HG03469 (cell line): ENCODE data around the gene COMP.
"Not testable (repeated sequence)": the region's sequence is repeated elsewhere in the genome, so short reads cannot be mapped to it uniquely, and the experiment has no call there.

Experiments
- ATAC-seq: cut with Tn5 transposase; IDR thresholded peaks from one replicate; pipeline ENCODE4 v1.9.1; 2021; ENCODE audit warnings: mild to moderate bottlenecking, moderate library complexity, moderate number of reproducible peaks; ENCODE audit not compliant: unreplicated experiment

Gene COMP

GRCh38 chr19:18749362-18750231, 41.5 kb downstream of the COMP start:
- ATAC-seq, result no peak

- no peak for ATAC-seq
These were observed 44.4 kb downstream of the COMP start for GRCh38 chr19:18746401-18747325.

GRCh38 chr19:18745931-18746330, 45.2 kb downstream of the COMP start:
- ATAC-seq, result no peak

GRCh38 chr19:18745012-18745735, 45.9 kb downstream of the COMP start:
- no peak for ATAC-seq

- ATAC-seq, result no peak
These were observed 47.2 kb downstream of the COMP start for GRCh38 chr19:18743784-18744418.

- no peak for ATAC-seq
These were observed 48.0 kb downstream of the COMP start for GRCh38 chr19:18742838-18743783.

- ATAC-seq, result no peak
These were observed 48.8 kb downstream of the COMP start for GRCh38 chr19:18742324-18742723.

- no peak for ATAC-seq
These were observed 49.7 kb downstream of the COMP start for GRCh38 chr19:18741124-18742121.

- ATAC-seq, result no peak
These were observed 52.0 kb downstream of the COMP start for GRCh38 chr19:18738961-18739690.

- no peak for ATAC-seq
These were observed 53.2 kb downstream of the COMP start for GRCh38 chr19:18737954-18738351.

GRCh38 chr19:18737337-18737953, 53.7 kb downstream of the COMP start:
- no peak for ATAC-seq

- no peak for ATAC-seq
These were observed 54.4 kb downstream of the COMP start for GRCh38 chr19:18736415-18737336.

- no peak for ATAC-seq
These were observed 55.4 kb downstream of the COMP start for GRCh38 chr19:18735752-18736151.

GRCh38 chr19:18735324-18735723, 55.8 kb downstream of the COMP start:
- no peak for ATAC-seq

GRCh38 chr19:18733762-18734332, 57.3 kb downstream of the COMP start:
- ATAC-seq, result not testable (repeated sequence)

- no peak for ATAC-seq
These were observed 57.9 kb downstream of the COMP start for GRCh38 chr19:18733196-18733647.
